ENCODE results near the gene ROBO2.

The ROBO2 gene

GRCh38 chr3:77526573-77527113 is 486.7 kb downstream of the ROBO2 start:
- TF ChIP-seq POLR2A (IDR thresholded peaks at IDR 0.05; ENCODE audit: low read depth, low read length) = no peak
- no peak for TF ChIP-seq POLR2AphosphoS5 (IDR thresholded peaks at IDR 0.05; ENCODE audit: low read depth, low read length)
- no peak for TF ChIP-seq TAF1 (IDR thresholded peaks at IDR 0.05; ENCODE audit: borderline replicate concordance, low read depth, low read length)
- FAIRE-seq (no peak), DNase-seq (ENCODE audit: insufficient read length) (no peak)

DNA sequence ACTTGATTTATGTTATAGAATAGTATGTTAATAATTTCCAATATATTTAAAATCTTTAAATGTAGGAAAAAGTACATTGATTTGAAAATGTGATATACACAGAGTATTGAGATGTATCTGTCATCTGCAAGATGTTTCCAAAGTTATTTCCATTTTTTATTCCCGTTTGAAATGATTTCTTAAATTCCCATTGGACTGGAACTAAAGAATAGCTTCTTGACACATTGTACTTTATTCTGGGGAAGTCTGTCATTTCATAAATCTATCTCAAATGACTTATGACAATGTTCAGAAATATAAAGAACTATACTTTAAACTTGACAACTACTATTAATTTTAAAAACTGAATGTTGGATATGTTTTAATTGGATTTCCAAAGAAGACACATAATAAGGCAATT is 489.6 kb downstream of the ROBO2 start:
- TF ChIP-seq POLR2AphosphoS5 (IDR thresholded peaks at IDR 0.05; ENCODE audit: low read depth, low read length) = no peak
- no peak for TF ChIP-seq POLR2A (IDR thresholded peaks at IDR 0.05; ENCODE audit: low read depth, low read length)
- TF ChIP-seq TAF1 (IDR thresholded peaks at IDR 0.05; ENCODE audit: borderline replicate concordance, low read depth, low read length) = no peak
- no peak for DNase-seq (ENCODE audit: insufficient read length)
- FAIRE-seq = no peak

- TF ChIP-seq TAF1 (IDR thresholded peaks at IDR 0.05; ENCODE audit: borderline replicate concordance, low read depth, low read length) = no peak
- no peak for TF ChIP-seq POLR2A (IDR thresholded peaks at IDR 0.05; ENCODE audit: low read depth, low read length)
- TF ChIP-seq POLR2AphosphoS5 (IDR thresholded peaks at IDR 0.05; ENCODE audit: low read depth, low read length) = no peak
- no peak for FAIRE-seq
- DNase-seq (ENCODE audit: insufficient read length) = no peak
Observed at GRCh38 chr3:77530870-77531269, 491.0 kb downstream of the ROBO2 start.

DNA sequence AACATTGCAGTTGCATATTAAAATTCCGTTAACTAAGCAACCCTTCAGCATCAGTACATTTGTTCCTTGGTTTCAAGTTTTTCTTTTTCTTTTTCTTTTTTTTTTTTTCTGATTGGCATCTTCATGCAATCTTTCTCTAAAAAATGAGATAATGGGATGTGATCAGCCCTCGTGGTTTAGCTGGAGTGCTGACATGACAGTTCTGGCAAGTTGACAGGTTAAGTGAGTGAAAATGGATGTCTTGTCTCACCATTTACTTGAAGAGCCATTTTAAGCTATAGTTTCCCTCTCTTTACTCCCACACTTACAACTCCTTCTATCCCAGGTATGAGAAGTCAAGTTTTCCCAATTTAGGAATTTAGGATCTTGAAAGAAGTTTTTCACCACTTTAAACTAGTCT is 495.2 kb downstream of the ROBO2 start:
- no peak for DNase-seq (ENCODE audit: insufficient read length)
- no peak for FAIRE-seq
- TF ChIP-seq TAF1 (IDR thresholded peaks at IDR 0.05; ENCODE audit: borderline replicate concordance, low read depth, low read length) (no peak), POLR2A (IDR thresholded peaks at IDR 0.05; ENCODE audit: low read depth, low read length) (no peak), POLR2AphosphoS5 (IDR thresholded peaks at IDR 0.05; ENCODE audit: low read depth, low read length) (no peak)

DNA sequence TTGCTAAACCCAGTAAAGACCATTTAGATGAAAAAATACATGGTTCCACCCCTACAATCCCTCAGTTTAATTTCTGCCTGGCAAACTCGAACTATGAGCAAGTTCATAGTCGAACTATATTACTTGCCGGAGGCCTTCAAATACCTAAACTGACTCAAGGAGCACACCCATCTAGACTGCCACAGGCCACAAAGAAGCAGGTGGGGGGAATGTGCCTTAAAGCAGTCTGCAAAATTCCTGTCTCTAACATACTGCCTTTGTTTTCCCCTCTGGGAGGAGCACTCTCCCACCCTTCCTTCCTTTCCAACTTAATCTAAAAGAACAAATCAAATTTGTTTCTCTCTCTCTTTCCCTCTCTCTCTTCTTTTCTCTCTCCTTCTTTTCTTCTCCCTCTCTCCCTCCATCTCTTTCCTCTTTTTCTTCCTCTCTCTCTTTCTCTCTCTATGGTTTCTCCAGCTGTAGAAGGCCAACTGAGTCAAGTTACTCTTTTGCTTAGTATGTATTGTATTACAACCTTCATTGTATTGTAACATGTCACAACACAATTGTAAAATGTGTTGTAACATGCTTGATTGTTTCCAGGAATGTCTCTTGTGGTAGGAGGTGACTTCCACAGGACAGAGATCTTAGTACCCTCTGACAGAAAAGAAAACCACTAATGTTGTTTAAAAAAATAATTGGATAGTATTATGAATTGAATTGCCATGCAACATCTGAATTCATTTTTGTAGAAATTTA is 496.3 kb downstream of the ROBO2 start:
- FAIRE-seq (no peak), DNase-seq (ENCODE audit: insufficient read length) (no peak)
- no peak for TF ChIP-seq POLR2A (IDR thresholded peaks at IDR 0.05; ENCODE audit: low read depth, low read length)
- no peak for TF ChIP-seq POLR2AphosphoS5 (IDR thresholded peaks at IDR 0.05; ENCODE audit: low read depth, low read length)
- no peak for TF ChIP-seq TAF1 (IDR thresholded peaks at IDR 0.05; ENCODE audit: borderline replicate concordance, low read depth, low read length)

- DNase-seq (ENCODE audit: insufficient read length) (no peak), FAIRE-seq (no peak)
- TF ChIP-seq POLR2A (IDR thresholded peaks at IDR 0.05; ENCODE audit: low read depth, low read length) = no peak
- TF ChIP-seq POLR2AphosphoS5 (IDR thresholded peaks at IDR 0.05; ENCODE audit: low read depth, low read length) = no peak
- TF ChIP-seq TAF1 (IDR thresholded peaks at IDR 0.05; ENCODE audit: borderline replicate concordance, low read depth, low read length) = no peak
Observed at GRCh38 chr3:77539014-77539413, 499.1 kb downstream of the ROBO2 start.

DNA sequence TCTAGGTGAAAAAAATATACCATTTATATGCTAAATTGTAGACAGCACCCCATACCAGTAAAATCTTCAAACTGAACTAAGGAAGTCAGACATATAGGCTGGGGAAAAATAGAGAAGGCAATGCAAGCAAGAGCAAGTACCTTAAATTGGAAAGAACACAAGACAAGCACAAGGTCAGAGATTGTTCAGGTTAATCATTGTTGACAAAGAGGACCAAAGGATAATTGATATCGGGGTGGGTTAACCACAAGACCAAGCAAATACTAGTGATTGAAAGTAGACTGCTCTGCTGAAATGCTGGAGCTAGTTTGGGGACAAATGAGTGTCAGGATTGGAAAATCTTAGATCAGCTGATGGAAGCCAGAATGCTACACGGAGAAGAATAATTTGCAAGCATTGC is 499.8 kb downstream of the ROBO2 start:
- FAIRE-seq = no peak
- DNase-seq (ENCODE audit: insufficient read length) = no peak
- TF ChIP-seq POLR2A (IDR thresholded peaks at IDR 0.05; ENCODE audit: low read depth, low read length) (no peak), POLR2AphosphoS5 (IDR thresholded peaks at IDR 0.05; ENCODE audit: low read depth, low read length) (no peak), TAF1 (IDR thresholded peaks at IDR 0.05; ENCODE audit: borderline replicate concordance, low read depth, low read length) (no peak)

- no peak for DNase-seq (ENCODE audit: insufficient read length)
- no peak for FAIRE-seq
- TF ChIP-seq POLR2AphosphoS5 (IDR thresholded peaks at IDR 0.05; ENCODE audit: low read depth, low read length) (no peak), TAF1 (IDR thresholded peaks at IDR 0.05; ENCODE audit: borderline replicate concordance, low read depth, low read length) (no peak), POLR2A (IDR thresholded peaks at IDR 0.05; ENCODE audit: low read depth, low read length) (no peak)
Observed at GRCh38 chr3:77541203-77541922, 501.5 kb downstream of the ROBO2 start.

DNA sequence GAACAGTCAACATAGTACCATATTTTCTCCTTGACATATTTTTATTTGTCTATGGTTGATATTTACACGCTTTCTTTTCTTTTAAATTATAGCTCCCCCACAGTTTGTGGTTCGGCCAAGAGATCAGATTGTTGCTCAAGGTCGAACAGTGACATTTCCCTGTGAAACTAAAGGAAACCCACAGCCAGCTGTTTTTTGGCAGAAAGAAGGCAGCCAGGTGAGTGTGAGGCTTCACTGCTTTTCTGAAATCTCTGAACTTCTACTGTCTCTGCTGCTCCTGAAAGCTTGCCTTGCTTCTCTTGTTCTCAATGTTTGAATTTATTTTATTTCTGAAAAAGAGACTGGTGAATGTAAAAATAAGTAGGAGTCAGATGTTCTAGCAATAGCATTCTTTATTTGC is 506.3 kb downstream of the ROBO2 start:
- DNase-seq (ENCODE audit: insufficient read length) (no peak), FAIRE-seq (no peak)
- TF ChIP-seq TAF1 (IDR thresholded peaks at IDR 0.05; ENCODE audit: borderline replicate concordance, low read depth, low read length) (no peak), POLR2AphosphoS5 (IDR thresholded peaks at IDR 0.05; ENCODE audit: low read depth, low read length) (no peak), POLR2A (IDR thresholded peaks at IDR 0.05; ENCODE audit: low read depth, low read length) (no peak)

- TF ChIP-seq TAF1 (IDR thresholded peaks at IDR 0.05; ENCODE audit: borderline replicate concordance, low read depth, low read length) (no peak), POLR2A (IDR thresholded peaks at IDR 0.05; ENCODE audit: low read depth, low read length) (no peak), POLR2AphosphoS5 (IDR thresholded peaks at IDR 0.05; ENCODE audit: low read depth, low read length) (no peak)
- FAIRE-seq = no peak
- DNase-seq (ENCODE audit: insufficient read length) = no peak
Observed at GRCh38 chr3:77549034-77549433, 509.1 kb downstream of the ROBO2 start.

GRCh38 chr3:77553240-77553639 is 513.3 kb downstream of the ROBO2 start:
- FAIRE-seq = no peak
- no peak for TF ChIP-seq TAF1 (IDR thresholded peaks at IDR 0.05; ENCODE audit: borderline replicate concordance, low read depth, low read length)
- TF ChIP-seq POLR2AphosphoS5 (IDR thresholded peaks at IDR 0.05; ENCODE audit: low read depth, low read length) = no peak
- no peak for TF ChIP-seq POLR2A (IDR thresholded peaks at IDR 0.05; ENCODE audit: low read depth, low read length)
- no peak for DNase-seq (ENCODE audit: insufficient read length)

DNA sequence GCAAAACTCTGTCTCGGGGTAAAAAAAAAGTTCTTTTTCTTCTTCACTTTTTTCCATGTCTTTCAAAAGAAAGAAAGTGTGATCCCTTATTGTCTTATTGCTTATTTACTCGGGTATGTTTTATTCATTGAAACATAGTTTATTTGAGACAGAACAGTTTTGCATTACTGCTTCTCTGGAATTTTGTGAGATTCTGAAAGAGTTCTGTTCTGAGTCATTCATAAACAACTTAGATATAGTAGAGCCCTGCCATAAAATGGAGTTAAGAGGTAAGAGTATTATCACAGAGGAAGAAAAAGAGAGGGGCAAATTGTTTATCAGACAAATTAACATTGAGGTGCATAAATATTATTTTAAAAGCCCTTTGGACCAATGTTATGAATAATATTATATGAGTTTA is 522.2 kb downstream of the ROBO2 start:
- TF ChIP-seq TAF1 (IDR thresholded peaks at IDR 0.05; ENCODE audit: borderline replicate concordance, low read depth, low read length) (no peak), POLR2AphosphoS5 (IDR thresholded peaks at IDR 0.05; ENCODE audit: low read depth, low read length) (no peak), POLR2A (IDR thresholded peaks at IDR 0.05; ENCODE audit: low read depth, low read length) (no peak)
- FAIRE-seq = no peak
- no peak for DNase-seq (ENCODE audit: insufficient read length)

All from GM12892 (cell line).